Muscle layer of duodenum (tissue), 2 donors: ENCODE results near the gene ZBED2.

Experiments used
- H3K27ac ChIP-seq: one replicate; pipeline ENCODE4 v1.7.0; 2013; ENCODE audit warnings: mild to moderate bottlenecking, low read length
- H3K27me3 ChIP-seq: one replicate; pipeline ENCODE4 v1.7.0; 2013; ENCODE audit warnings: low read depth, mild to moderate bottlenecking, control low read depth, low read length
- H3K36me3 ChIP-seq, 2 donors: one replicate each; pipeline ENCODE4 v1.7.0; 2013; ENCODE audit warnings: low read length in 2 of 2, control low read depth in 1 of 2, mild to moderate bottlenecking in 1 of 2; ENCODE audit not compliant: insufficient read depth in 2 of 2, control insufficient read depth in 1 of 2
- H3K4me1 ChIP-seq, 2 donors: one replicate each; pipeline ENCODE4 v1.7.0; 2013; ENCODE audit warnings: low read length in 2 of 2, mild to moderate bottlenecking in 2 of 2, control low read depth in 1 of 2, moderate library complexity in 1 of 2; ENCODE audit not compliant: insufficient read depth in 2 of 2, control insufficient read depth in 1 of 2
- H3K4me3 ChIP-seq, 2 donors: one replicate each; pipeline ENCODE4 v1.7.0; 2013; ENCODE audit warnings: low read length in 2 of 2, low read depth in 1 of 2, mild to moderate bottlenecking in 1 of 2
- H3K9me3 ChIP-seq, 2 donors: one replicate each; pipeline ENCODE4 v1.7.0; 2013; ENCODE audit warnings: low read length in 2 of 2, control low read depth in 1 of 2, mild to moderate bottlenecking in 1 of 2; ENCODE audit not compliant: control insufficient read depth in 1 of 2
- donor health status: healthy.

The ZBED2 gene

DNA sequence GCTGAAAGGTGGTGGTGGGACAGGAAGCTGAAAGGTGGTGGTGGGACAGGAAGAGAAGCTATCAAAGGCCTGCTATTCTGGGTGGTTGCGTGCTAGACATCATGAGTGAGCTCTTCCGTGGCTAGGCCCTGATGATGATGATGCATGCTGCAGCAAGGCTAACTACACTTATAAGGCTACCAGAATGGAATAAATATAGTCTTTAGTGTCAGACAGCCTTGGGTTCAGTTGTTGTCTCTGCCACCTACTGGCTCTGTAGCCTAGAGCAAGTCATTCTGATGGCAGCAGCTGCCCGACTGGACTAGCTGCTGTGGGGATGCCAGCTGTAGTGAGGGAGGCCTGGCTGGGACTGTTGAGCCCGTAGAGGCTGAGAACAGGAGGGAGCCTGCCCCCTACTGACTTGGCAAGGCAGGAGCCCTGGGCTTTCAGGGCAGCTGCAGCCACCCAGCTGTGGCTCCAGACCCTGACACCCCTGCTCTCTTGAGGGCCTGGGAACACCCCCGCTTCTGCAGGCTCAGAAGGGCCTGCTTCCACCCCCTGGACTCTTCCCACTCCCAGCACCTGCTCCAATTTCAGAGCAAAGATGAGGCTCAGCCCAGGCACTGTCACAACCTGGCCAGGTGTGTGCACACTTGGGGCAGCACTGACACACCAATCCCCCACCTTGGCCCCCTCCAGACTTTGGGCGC lies 21.4 kb upstream of the ZBED2 start:
- Histone ChIP-seq H3K4me3 (no peak overlapping the region), H3K4me1 (no peaks in the 10 kb centered on the region), H3K27me3 (no peaks in the 10 kb centered on the region), H3K9me3 (no peaks in the 10 kb centered on the region), H3K36me3 (no peaks in the 10 kb centered on the region), H3K27ac (no peak overlapping the region)

DNA sequence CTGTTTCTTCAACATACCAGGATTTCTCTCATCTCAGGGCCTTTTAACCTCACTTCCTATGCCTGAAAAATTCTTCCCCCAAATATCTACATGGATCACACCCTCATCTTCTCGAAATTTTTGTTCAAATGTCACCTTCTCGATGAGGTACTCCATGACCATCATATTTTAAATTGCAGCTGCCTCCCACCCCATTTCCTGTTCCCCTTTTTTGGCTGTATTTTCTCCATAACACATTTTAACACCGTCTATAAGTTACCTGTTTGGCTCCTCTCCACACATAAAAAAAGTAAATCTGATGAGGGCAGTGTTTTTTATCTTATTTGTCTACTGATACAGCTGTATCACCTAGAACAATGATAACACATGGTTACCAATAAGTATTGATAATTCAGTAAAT lies 20.7 kb upstream of the ZBED2 start:
- H3K27me3 ChIP-seq: no peaks in the 10 kb centered on the region
- no peak overlapping the region for H3K27ac ChIP-seq
- H3K36me3 ChIP-seq: no peaks in the 10 kb centered on the region
- H3K4me3 ChIP-seq: no peak overlapping the region
- no peaks in the 10 kb centered on the region for H3K9me3 ChIP-seq
- H3K4me1 ChIP-seq: no peaks in the 10 kb centered on the region

- H3K4me1 ChIP-seq: no peaks in the 10 kb centered on the region
- no peak overlapping the region for H3K4me3 ChIP-seq
- H3K36me3 ChIP-seq: no peaks in the 10 kb centered on the region
- H3K27ac ChIP-seq: no peak overlapping the region
- H3K27me3 ChIP-seq: no peaks in the 10 kb centered on the region
- H3K9me3 ChIP-seq: no peaks in the 10 kb centered on the region
Observed at GRCh38 chr3:111613294-111613693, 18.1 kb upstream of the ZBED2 start.

GRCh38 chr3:111610612-111611054 lies 15.5 kb upstream of the ZBED2 start:
- H3K4me3 ChIP-seq: no peak overlapping the region
- no peaks in the 10 kb centered on the region for H3K27me3 ChIP-seq
- H3K27ac ChIP-seq: no peak overlapping the region
- H3K9me3 ChIP-seq: no peaks in the 10 kb centered on the region
- H3K4me1 ChIP-seq: no peaks in the 10 kb centered on the region
- no peaks in the 10 kb centered on the region for H3K36me3 ChIP-seq

- H3K9me3 ChIP-seq: no peaks in the 10 kb centered on the region
- H3K36me3 ChIP-seq: no peaks in the 10 kb centered on the region
- no peaks in the 10 kb centered on the region for H3K27me3 ChIP-seq
- no peaks in the 10 kb centered on the region for H3K4me1 ChIP-seq
- H3K4me3 ChIP-seq: no peak overlapping the region
- H3K27ac ChIP-seq: no peak overlapping the region
Observed at GRCh38 chr3:111610189-111610588, 15.0 kb upstream of the ZBED2 start.

GRCh38 chr3:111609700-111610099 lies 14.6 kb upstream of the ZBED2 start:
- Histone ChIP-seq H3K36me3 (no peaks in the 10 kb centered on the region), H3K4me1 (no peaks in the 10 kb centered on the region), H3K27me3 (no peaks in the 10 kb centered on the region), H3K9me3 (no peaks in the 10 kb centered on the region), H3K27ac (no peak overlapping the region), H3K4me3 (no peak overlapping the region)

DNA sequence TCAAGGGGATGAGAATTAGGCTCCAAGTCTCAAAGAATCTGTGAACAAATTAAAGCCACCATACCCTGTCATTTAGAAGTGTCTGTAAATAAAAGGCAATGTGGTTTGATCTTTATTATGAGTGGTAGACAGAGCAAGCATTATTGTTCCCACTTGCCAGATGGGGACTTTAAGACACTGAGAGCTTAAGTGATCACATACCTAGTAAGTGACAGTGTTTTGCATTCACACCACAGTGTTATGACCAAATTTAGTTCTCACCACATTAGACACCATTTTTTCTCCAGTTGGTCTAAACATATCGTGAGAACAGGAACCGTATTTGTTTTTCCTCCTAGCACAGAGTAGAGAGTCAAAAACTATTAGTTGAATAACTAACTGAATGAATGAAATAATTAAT lies 13.2 kb upstream of the ZBED2 start:
- Histone ChIP-seq H3K27me3 (no peaks in the 10 kb centered on the region), H3K9me3 (no peaks in the 10 kb centered on the region), H3K4me3 (no peak overlapping the region), H3K4me1 (no peaks in the 10 kb centered on the region), H3K27ac (no peak overlapping the region), H3K36me3 (no peaks in the 10 kb centered on the region)

GRCh38 chr3:111607240-111607920 lies 12.2 kb upstream of the ZBED2 start:
- H3K27me3 ChIP-seq: no peaks in the 10 kb centered on the region
- no peaks in the 10 kb centered on the region for H3K4me1 ChIP-seq
- no peak overlapping the region for H3K4me3 ChIP-seq
- no peak overlapping the region for H3K27ac ChIP-seq
- no peaks in the 10 kb centered on the region for H3K9me3 ChIP-seq
- no peaks in the 10 kb centered on the region for H3K36me3 ChIP-seq

DNA sequence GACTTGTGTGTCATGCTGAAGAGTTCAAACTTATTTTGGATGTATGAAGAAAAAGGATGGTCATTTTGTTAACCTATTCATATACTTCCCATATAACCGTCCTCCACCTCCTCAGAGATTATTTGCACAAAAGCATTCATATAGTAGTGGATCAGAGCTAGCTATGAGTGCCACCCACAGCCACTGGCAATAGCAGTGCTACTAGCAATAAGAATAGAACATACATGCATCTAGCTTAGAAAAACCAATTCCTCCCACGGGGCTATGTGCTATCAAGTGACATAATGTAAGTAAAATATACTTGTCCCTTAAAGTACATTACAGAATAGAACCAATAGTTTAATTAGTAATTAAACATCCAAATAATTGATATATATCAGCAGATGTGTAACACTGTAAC lies 10.3 kb upstream of the ZBED2 start:
- Histone ChIP-seq H3K4me3 (no peak overlapping the region), H3K27me3 (no peaks in the 10 kb centered on the region), H3K27ac (no peak overlapping the region), H3K9me3 (no peaks in the 10 kb centered on the region), H3K4me1 (no peaks in the 10 kb centered on the region), H3K36me3 (no peaks in the 10 kb centered on the region)

- Histone ChIP-seq H3K9me3 (no peaks in the 10 kb centered on the region), H3K4me3 (no peak overlapping the region), H3K4me1 (no peaks in the 10 kb centered on the region), H3K36me3 (no peaks in the 10 kb centered on the region), H3K27me3 (no peaks in the 10 kb centered on the region), H3K27ac (no peak overlapping the region)
Observed at GRCh38 chr3:111605018-111605417, 9.9 kb upstream of the ZBED2 start.

DNA sequence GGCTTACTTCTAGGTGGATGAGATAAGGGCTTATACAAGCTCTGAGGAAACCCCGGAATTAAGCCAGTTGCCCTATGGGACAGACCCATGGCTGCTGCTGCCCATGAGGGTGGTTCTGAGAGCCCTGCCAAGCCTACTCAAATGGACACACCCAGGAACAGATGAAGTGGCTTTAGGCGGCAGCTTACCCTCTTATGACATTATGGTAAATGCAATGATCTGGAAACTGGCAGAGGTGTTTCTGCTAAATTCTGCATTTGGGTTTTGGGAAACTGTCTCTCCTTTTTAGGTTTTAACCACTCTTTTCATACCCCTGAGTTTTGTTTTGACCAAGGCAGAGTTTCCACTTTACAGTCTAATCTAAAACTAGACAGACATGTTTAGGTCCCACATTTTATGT lies 9.0 kb upstream of the ZBED2 start:
- Histone ChIP-seq H3K9me3 (no peaks in the 10 kb centered on the region), H3K36me3 (no peaks in the 10 kb centered on the region), H3K4me1 (no peaks in the 10 kb centered on the region), H3K4me3 (no peak overlapping the region), H3K27me3 (no peaks in the 10 kb centered on the region), H3K27ac (no peak overlapping the region)

DNA sequence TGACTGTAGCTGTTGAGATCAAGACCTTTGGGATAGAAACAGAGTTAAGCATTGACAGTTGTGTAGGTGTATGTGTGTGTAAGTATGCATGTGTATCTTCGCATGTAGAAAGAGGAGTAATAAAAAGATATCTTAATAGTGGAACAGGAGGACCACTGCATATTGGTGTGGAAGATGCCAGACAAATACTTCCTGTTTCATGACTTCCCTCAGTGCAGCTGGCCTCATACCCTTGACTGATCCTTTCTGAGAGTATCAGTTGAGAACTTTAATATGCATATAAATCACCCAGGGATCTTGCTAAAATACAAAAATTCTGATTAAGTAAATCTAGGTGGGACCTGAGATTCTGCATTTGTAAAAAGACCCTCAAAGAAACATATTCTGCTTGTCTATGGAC lies 8.5 kb upstream of the ZBED2 start:
- no peak overlapping the region for H3K27ac ChIP-seq
- no peaks in the 10 kb centered on the region for H3K27me3 ChIP-seq
- no peaks in the 10 kb centered on the region for H3K36me3 ChIP-seq
- H3K4me1 ChIP-seq: no peaks in the 10 kb centered on the region
- no peak overlapping the region for H3K4me3 ChIP-seq
- no peaks in the 10 kb centered on the region for H3K9me3 ChIP-seq
